ENCODE data around the gene CLDN18. TPM values are rescaled to one million over a fixed set of nuclear protein-coding genes. Genes with fewer than 3 reads are reported as not detected.

CLDN18 gene
- total RNA-seq, 1 experiment from 2014 or later: 0.08 TPM

DNA sequence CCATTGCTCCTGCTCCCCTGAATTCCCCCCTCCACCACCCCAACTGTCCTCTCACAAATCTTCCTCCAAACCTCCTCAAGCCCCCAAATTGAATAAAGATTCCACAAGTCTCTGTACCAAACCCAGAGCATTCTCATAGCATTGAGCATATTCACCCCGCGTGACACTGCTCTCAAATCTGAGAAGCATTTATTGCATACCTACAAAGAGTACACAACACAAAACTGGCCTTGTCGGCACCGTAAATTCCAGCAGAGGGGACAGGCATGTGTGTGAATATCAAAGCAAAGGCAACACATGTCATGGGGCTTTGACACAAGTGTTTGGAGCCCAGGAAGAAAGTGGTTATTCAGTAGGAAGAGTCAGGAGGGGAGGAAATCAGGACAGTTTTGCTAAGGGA is 2.6 kb downstream of the CLDN18 start:
- ATAC-seq (no peak), DNase-seq (ENCODE audit: low read depth, low spot score) (no peak)
- in situ Hi-C loops (cut with HindIII; ENCODE audit: low pct_unique_long_range_greater_than_20kb, low sequenced_read_pairs) (no loop called here), intact Hi-C loops (cut with micrococcal nuclease; ENCODE audit: unreplicated experiment) (no loop called here)
- no peak overlapping the region for H3K4me3 ChIP-seq (ENCODE audit: low read depth in 2 of 2, low read length in 2 of 2)
- H3K4me1 ChIP-seq (ENCODE audit: control insufficient read depth, insufficient read depth, low read length): no peaks in the 10 kb centered on the region
- BruUV-seq (replicated peaks): no TSS peak
- no peak overlapping the region for H3K27ac ChIP-seq (ENCODE audit: low read length)
- 0 out of 2 replicates have a peak, but pooled peaks cover 4% of the 10 kb centered on the region for H3K27me3 ChIP-seq (ENCODE audit: control insufficient read depth, insufficient read depth, low read length)
- TF ChIP-seq, protein P1, sequence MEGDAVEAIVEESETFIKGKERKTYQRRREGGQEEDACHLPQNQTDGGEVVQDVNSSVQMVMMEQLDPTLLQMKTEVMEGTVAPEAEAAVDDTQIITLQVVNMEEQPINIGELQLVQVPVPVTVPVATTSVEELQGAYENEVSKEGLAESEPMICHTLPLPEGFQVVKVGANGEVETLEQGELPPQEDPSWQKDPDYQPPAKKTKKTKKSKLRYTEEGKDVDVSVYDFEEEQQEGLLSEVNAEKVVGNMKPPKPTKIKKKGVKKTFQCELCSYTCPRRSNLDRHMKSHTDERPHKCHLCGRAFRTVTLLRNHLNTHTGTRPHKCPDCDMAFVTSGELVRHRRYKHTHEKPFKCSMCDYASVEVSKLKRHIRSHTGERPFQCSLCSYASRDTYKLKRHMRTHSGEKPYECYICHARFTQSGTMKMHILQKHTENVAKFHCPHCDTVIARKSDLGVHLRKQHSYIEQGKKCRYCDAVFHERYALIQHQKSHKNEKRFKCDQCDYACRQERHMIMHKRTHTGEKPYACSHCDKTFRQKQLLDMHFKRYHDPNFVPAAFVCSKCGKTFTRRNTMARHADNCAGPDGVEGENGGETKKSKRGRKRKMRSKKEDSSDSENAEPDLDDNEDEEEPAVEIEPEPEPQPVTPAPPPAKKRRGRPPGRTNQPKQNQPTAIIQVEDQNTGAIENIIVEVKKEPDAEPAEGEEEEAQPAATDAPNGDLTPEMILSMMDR (IDR thresholded peaks at IDR 0.05): no peak
- TF ChIP-seq SIN3A (IDR thresholded peaks at IDR 0.05; ENCODE audit: borderline replicate concordance, insufficient read depth, low read depth, low read length) (no peak), POLR2AphosphoS5 (IDR thresholded peaks at IDR 0.05; ENCODE audit: low read depth, low read length) (no peak), TCF7L2 (IDR thresholded peaks at IDR 0.05; ENCODE audit: low read depth, low read length) (no peak)
- TF ChIP-seq, protein P2, sequence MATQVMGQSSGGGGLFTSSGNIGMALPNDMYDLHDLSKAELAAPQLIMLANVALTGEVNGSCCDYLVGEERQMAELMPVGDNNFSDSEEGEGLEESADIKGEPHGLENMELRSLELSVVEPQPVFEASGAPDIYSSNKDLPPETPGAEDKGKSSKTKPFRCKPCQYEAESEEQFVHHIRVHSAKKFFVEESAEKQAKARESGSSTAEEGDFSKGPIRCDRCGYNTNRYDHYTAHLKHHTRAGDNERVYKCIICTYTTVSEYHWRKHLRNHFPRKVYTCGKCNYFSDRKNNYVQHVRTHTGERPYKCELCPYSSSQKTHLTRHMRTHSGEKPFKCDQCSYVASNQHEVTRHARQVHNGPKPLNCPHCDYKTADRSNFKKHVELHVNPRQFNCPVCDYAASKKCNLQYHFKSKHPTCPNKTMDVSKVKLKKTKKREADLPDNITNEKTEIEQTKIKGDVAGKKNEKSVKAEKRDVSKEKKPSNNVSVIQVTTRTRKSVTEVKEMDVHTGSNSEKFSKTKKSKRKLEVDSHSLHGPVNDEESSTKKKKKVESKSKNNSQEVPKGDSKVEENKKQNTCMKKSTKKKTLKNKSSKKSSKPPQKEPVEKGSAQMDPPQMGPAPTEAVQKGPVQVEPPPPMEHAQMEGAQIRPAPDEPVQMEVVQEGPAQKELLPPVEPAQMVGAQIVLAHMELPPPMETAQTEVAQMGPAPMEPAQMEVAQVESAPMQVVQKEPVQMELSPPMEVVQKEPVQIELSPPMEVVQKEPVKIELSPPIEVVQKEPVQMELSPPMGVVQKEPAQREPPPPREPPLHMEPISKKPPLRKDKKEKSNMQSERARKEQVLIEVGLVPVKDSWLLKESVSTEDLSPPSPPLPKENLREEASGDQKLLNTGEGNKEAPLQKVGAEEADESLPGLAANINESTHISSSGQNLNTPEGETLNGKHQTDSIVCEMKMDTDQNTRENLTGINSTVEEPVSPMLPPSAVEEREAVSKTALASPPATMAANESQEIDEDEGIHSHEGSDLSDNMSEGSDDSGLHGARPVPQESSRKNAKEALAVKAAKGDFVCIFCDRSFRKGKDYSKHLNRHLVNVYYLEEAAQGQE (IDR thresholded peaks at IDR 0.05; ENCODE audit: insufficient read depth in 1 of 2, low read depth in 2 of 2, low read length in 1 of 2): no peak
- CTCF ChIA-PET: no interaction called here
- POLR2A ChIA-PET: no interaction called here
- H3K36me3 ChIP-seq (ENCODE audit: control insufficient read depth, insufficient read depth, low read length): no peaks in the 10 kb centered on the region
- H3K9me3 ChIP-seq (ENCODE audit: control insufficient read depth, insufficient read depth, low read depth, low read length): no peaks in the 10 kb centered on the region

DNA sequence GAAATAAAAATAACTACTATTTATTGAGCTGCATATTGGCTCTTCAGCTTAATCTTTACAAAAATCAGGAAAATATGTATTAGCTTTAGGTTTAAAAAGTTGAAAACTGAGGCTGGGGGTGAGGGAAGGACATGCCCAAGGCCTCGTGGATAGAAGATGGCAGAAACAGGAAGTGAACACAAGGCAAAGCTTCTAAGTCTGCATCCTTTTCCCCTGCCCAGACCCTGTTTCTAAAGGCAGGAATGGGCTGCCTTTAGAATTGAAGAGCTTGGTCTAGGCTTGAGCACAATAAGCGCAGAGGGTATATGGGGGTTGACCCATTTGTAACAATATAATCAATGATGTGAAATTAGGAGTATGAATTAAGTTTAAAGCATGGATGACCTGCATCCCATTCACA is 6.1 kb downstream of the CLDN18 start:
- POLR2A ChIA-PET: no interaction called here
- H3K9me3 ChIP-seq (ENCODE audit: control insufficient read depth, insufficient read depth, low read depth, low read length): no peaks in the 10 kb centered on the region
- H3K36me3 ChIP-seq (ENCODE audit: control insufficient read depth, insufficient read depth, low read length): no peaks in the 10 kb centered on the region
- no peak for DNase-seq (ENCODE audit: low read depth, low spot score)
- no peak overlapping the region for H3K27ac ChIP-seq (ENCODE audit: low read length)
- intact Hi-C loops (cut with micrococcal nuclease; ENCODE audit: unreplicated experiment) (no loop called here), in situ Hi-C loops (cut with HindIII; ENCODE audit: low pct_unique_long_range_greater_than_20kb, low sequenced_read_pairs) (no loop called here)
- no peak for ATAC-seq
- H3K4me1 ChIP-seq (ENCODE audit: control insufficient read depth, insufficient read depth, low read length): no peaks in the 10 kb centered on the region
- TF ChIP-seq POLR2AphosphoS5 (IDR thresholded peaks at IDR 0.05; ENCODE audit: low read depth, low read length): no peak
- TF ChIP-seq, protein P2 (IDR thresholded peaks at IDR 0.05; ENCODE audit: insufficient read depth in 1 of 2, low read depth in 2 of 2, low read length in 1 of 2): no peak
- no peak for TF ChIP-seq TCF7L2 (IDR thresholded peaks at IDR 0.05; ENCODE audit: low read depth, low read length)
- TF ChIP-seq, protein P1 (IDR thresholded peaks at IDR 0.05): no peak
- TF ChIP-seq SIN3A (IDR thresholded peaks at IDR 0.05; ENCODE audit: borderline replicate concordance, insufficient read depth, low read depth, low read length): no peak
- H3K4me3 ChIP-seq (ENCODE audit: low read depth in 2 of 2, low read length in 2 of 2): no peak overlapping the region
- CTCF ChIA-PET: no interaction called here
- BruUV-seq (replicated peaks): no TSS peak
- 0 out of 2 replicates have a peak, but pooled peaks cover 4% of the 10 kb centered on the region for H3K27me3 ChIP-seq (ENCODE audit: control insufficient read depth, insufficient read depth, low read length)
